Glutamatergic neuron (in vitro differentiated cells): ENCODE results near the gene CATSPER1. TPM values are rescaled to one million over a fixed set of nuclear protein-coding genes. Genes with fewer than 3 reads are reported as not detected.
"Not testable (repeated sequence)": the region's sequence is repeated elsewhere in the genome, so short reads cannot be mapped to it uniquely, and the experiment has no call there.

Experiments used
- DNase-seq: peaks from one replicate; pipeline ENCODE4 v3.0.0; 2022
- H3K27ac Mint-ChIP-seq: one replicate; pipeline ENCODE4 v1.8.0; 2020; ENCODE audit warnings: mild to moderate bottlenecking, mixed read lengths, inconsistent platforms; ENCODE audit not compliant: unreplicated experiment
- H3K27me3 Mint-ChIP-seq: one replicate; pipeline ENCODE4 v1.8.0; 2020; ENCODE audit warnings: mild to moderate bottlenecking, moderate library complexity, mixed read lengths, inconsistent platforms; ENCODE audit not compliant: unreplicated experiment
- H3K36me3 Mint-ChIP-seq: one replicate; pipeline ENCODE4 v1.8.0; 2020; ENCODE audit warnings: mild to moderate bottlenecking, mixed read lengths, inconsistent platforms; ENCODE audit not compliant: unreplicated experiment
- H3K4me1 Mint-ChIP-seq: one replicate; pipeline ENCODE4 v1.8.0; 2020; ENCODE audit warnings: mild to moderate bottlenecking, low read depth, mixed read lengths, inconsistent platforms; ENCODE audit not compliant: unreplicated experiment
- H3K4me3 Mint-ChIP-seq: one replicate; pipeline ENCODE4 v1.8.0; 2020; ENCODE audit warnings: mild to moderate bottlenecking, mixed read lengths, inconsistent platforms; ENCODE audit not compliant: unreplicated experiment
- H3K9me3 Mint-ChIP-seq: one replicate; pipeline ENCODE4 v1.8.0; 2020; ENCODE audit warnings: mild to moderate bottlenecking, moderate library complexity, mixed read lengths, inconsistent platforms; ENCODE audit not compliant: unreplicated experiment
- total RNA-seq: library from RNA; stranded (reverse); fragmentation: NEBNext Ultra II Directional; extraction: Animal tissue kit (Norgen Biotek cat#: 25700); gene quantifications from one replicate; pipeline ENCODE4 v1.2.1, GENCODE V29; 2021; ENCODE audit not compliant: unreplicated experiment
- TF ChIP-seq, protein P1 (sequence below): fragments of 200-600 bp; sonication (generic); IDR thresholded peaks from one replicate; pipeline ENCODE4 v1.5.0; 2021; ENCODE audit not compliant: partially characterized antibody, unreplicated experiment

The CATSPER1 gene
- total RNA-seq, 1 donor from 2014 or later = not detected

DNA sequence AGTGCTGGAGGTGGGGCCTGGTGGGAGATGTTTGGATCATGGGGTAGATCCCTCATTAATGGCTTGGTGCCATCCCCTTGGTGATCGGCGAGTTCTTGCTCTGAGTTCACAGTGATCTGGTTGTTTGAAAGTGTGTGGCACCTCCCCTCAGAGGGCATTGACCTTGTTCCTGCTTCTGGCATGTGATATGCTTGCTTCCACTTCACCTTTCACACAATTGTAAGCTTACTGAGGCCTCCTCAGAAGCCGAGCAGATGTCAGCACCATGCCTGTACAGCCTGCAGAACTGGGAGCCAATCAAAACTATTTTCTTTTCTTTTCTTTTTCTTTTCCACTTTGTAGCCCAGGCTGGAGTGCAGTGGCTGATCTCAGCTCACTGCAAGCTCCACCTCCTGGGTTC is 11.0 kb upstream of the CATSPER1 start:
- peaks cover 2% of the 10 kb centered on the region for H3K9me3 Mint-ChIP-seq
- no peaks in the 10 kb centered on the region for H3K36me3 Mint-ChIP-seq
- no peak overlapping the region for H3K27ac Mint-ChIP-seq
- TF ChIP-seq, protein P1, sequence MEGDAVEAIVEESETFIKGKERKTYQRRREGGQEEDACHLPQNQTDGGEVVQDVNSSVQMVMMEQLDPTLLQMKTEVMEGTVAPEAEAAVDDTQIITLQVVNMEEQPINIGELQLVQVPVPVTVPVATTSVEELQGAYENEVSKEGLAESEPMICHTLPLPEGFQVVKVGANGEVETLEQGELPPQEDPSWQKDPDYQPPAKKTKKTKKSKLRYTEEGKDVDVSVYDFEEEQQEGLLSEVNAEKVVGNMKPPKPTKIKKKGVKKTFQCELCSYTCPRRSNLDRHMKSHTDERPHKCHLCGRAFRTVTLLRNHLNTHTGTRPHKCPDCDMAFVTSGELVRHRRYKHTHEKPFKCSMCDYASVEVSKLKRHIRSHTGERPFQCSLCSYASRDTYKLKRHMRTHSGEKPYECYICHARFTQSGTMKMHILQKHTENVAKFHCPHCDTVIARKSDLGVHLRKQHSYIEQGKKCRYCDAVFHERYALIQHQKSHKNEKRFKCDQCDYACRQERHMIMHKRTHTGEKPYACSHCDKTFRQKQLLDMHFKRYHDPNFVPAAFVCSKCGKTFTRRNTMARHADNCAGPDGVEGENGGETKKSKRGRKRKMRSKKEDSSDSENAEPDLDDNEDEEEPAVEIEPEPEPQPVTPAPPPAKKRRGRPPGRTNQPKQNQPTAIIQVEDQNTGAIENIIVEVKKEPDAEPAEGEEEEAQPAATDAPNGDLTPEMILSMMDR = no peak
- H3K27me3 Mint-ChIP-seq = no peaks in the 10 kb centered on the region
- DNase-seq = no peak
- no peaks in the 10 kb centered on the region for H3K4me1 Mint-ChIP-seq
- H3K4me3 Mint-ChIP-seq = no peak overlapping the region

DNA sequence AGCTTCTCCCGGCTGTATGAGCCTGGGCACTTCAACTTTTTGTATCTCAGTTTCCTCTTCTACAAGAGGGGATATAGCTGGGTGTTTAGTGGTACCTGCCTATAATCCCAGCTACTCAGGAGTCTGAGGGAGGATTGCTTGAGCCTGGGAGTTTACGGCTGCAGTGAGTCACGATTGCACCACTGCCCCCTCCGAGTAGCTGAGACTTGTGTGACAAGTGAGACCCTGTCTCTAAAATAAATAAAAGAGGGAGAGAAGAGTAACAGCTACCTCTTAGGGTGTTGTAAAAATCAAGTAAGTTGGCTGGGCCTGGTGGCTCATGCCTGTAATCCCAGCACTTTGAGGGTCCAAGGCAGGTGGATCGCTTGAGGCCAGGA is 10.0 kb upstream of the CATSPER1 start:
- Mint-ChIP-seq H3K9me3 (no peaks in the 10 kb centered on the region), H3K27me3 (no peaks in the 10 kb centered on the region), H3K4me3 (no peak overlapping the region), H3K4me1 (no peaks in the 10 kb centered on the region), H3K27ac (no peak overlapping the region), H3K36me3 (no peaks in the 10 kb centered on the region)
- DNase-seq = no peak
- TF ChIP-seq, protein P1 = no peak

DNA sequence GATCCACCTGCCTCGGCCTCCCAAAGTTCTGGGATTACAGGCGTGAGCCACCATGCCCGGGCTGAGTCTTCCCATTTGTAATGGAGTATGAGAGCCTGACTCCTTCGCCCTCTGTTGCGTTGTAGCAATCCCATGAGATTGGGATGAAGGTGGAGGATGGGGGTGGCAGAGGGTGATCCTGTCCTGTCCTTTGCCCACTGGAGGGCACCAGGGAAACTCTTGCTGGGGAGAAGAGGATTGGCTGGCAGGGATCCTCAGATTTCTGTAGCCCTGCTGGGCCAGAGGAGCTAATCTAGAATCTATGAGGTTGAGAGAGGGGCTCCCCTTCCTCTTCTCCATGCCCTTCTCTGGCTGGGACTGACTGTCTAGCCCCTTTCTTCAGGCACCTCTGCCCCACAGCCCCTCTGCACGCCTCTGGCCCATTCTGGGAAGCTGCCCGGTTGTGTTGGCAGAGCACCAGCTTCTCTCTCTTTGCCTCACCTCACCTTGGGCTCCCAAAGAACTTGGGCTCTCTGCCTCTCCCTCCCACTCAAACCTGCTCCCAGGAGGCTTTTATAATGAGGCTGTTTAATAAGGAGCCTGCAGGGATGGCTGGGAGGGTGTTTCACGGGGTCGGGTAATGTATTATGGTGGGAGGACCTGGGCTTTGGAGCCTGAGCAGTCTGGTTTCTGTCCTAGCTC is 9.5 kb upstream of the CATSPER1 start:
- H3K9me3 Mint-ChIP-seq = no peaks in the 10 kb centered on the region
- H3K27me3 Mint-ChIP-seq = no peaks in the 10 kb centered on the region
- no peaks in the 10 kb centered on the region for H3K36me3 Mint-ChIP-seq
- TF ChIP-seq, protein P1 = no peak
- no peak for DNase-seq
- no peak overlapping the region for H3K4me3 Mint-ChIP-seq
- no peak overlapping the region for H3K27ac Mint-ChIP-seq
- no peaks in the 10 kb centered on the region for H3K4me1 Mint-ChIP-seq

DNA sequence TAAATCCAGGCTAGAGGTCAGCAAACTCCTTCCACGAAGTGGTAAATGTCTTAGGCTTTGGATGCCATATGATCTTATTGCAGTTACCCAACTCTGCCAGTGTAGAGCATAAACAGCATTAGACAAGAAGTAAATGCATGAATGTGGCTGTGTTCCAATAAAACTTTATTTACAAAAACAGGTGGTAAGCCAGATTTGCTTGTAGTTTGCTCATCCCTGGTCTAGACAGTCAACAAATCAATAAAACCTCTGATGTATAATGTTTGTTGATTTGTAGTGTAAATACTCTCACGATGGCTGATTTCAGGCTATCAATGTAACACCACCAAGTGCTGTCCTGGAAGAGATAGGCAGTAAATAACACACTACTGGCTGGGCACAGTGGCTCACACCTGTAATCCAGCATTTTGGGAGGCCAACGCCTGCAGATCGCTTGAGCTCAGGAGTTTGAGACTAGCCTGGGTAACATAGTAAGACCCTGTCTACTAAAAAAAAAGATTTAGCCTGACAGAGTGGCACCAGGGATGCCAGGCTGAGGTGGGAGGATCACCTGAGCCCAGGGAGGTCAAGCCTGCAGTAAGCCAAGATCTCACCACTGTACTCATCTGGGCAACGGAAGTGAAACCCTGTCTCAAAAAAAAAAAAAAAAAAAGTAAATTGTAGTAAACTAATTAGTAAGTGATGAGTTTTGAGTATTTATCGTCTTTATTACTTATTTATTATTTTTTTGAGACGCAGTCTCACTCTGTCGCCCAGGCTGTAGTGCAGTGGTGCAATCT is 6.9 kb upstream of the CATSPER1 start:
- DNase-seq = no peak
- Mint-ChIP-seq H3K27ac (no peak overlapping the region), H3K36me3 (no peaks in the 10 kb centered on the region), H3K4me1 (no peaks in the 10 kb centered on the region), H3K9me3 (no peaks in the 10 kb centered on the region), H3K27me3 (no peaks in the 10 kb centered on the region), H3K4me3 (no peak overlapping the region)
- TF ChIP-seq, protein P1 = no peak

DNA sequence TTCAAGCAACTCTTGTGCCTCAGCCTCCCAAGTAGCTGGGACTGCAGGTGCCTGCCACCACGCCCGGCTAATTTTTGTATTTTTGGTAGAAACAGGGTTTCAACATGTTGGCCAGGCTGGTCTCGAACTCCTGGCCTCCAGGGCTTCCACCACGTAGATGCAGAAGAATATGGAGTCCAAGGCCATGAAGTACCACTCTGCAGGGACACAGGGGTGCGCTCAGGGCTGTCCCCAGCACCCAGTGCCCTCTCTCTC is 3.2 kb downstream of the CATSPER1 start:
- not testable (repeated sequence) for H3K4me3 Mint-ChIP-seq, H3K27ac Mint-ChIP-seq, DNase-seq, H3K9me3 Mint-ChIP-seq, H3K36me3 Mint-ChIP-seq, H3K4me1 Mint-ChIP-seq
- H3K27me3 Mint-ChIP-seq = peaks cover 17% of the 10 kb centered on the region
